HepG2 (cell line): ENCODE results near the gene GSS. TPM values are rescaled to one million over a fixed set of nuclear protein-coding genes. Genes with fewer than 3 reads are reported as not detected.
A peak's percentile ranks its signal among the peaks of the same experiment; 100 is the strongest.

Source experiments
- ARID4A ChIP-seq: sonication (generic); formaldehyde crosslinking; IDR thresholded peaks from 2 replicates; pipeline ENCODE4 v1.5.0; 2020; ENCODE audit warnings: mild to moderate bottlenecking, missing genetic modification reagents, borderline replicate concordance
- ATF7-NPFF ChIP-seq: sonication (generic); formaldehyde crosslinking; IDR thresholded peaks from 2 replicates; pipeline ENCODE4 v1.8.1; 2023; ENCODE audit warnings: mild to moderate bottlenecking, low read depth, missing genetic modification reagents, moderate library complexity
- EEA1 ChIP-seq: sonication (generic); formaldehyde crosslinking; IDR thresholded peaks from 2 replicates; pipeline ENCODE4 v1.5.1; 2020; ENCODE audit warnings: mild to moderate bottlenecking, missing genetic modification reagents, borderline replicate concordance
- FUBP1 ChIP-seq: sonication (generic); formaldehyde crosslinking; IDR thresholded peaks from 2 replicates; pipeline ENCODE4 v1.5.1; 2020; ENCODE audit warnings: missing genetic modification reagents, mild to moderate bottlenecking, borderline replicate concordance
- HOXA7 ChIP-seq: sonication (generic); formaldehyde crosslinking; IDR thresholded peaks from 2 replicates; pipeline ENCODE4 v1.8.1; 2022; ENCODE audit warnings: mild to moderate bottlenecking, missing genetic modification reagents, moderate library complexity
- RXRB ChIP-seq: IDR thresholded peaks from 2 replicates; pipeline ENCODE4 v1.6.1; 2016; ENCODE audit warnings: borderline replicate concordance, missing genetic modification reagents, missing compliant biosample characterization
- SALL2 ChIP-seq: sonication (generic); formaldehyde crosslinking; IDR thresholded peaks from 2 replicates; pipeline ENCODE4 v1.8.1; 2023; ENCODE audit warnings: mild to moderate bottlenecking, missing genetic modification reagents, inconsistent platforms
- ZNF687 ChIP-seq: sonication (generic); formaldehyde crosslinking; IDR thresholded peaks from 2 replicates; pipeline ENCODE4 v1.5.1; 2020; ENCODE audit warnings: mild to moderate bottlenecking, missing genetic modification reagents, moderate library complexity
- polyA plus RNA-seq, 8 experiments: library from polyadenylated mRNA; depleted of rRNA in 3 of 8; stranded (reverse) in 7 of 8; unstranded in 1 of 8; fragments of >200 nt; fragmentation: Illumina TruSeq in 4 of 8; extraction: Trizol in 4 of 8; gene quantifications; 2 replicates each; pipeline versions ENCODE4 v1.2.1 to v1.2.3, GENCODE V29; 2011 to 2016; ENCODE audit warnings: low read depth in 4 of 8, missing spikeins in 1 of 8, mixed read lengths in 1 of 8; ENCODE audit not compliant: insufficient read depth in 1 of 8
- total RNA-seq, 5 experiments: library from RNA; depleted of rRNA; stranded (reverse); fragments of >200 nt; fragmentation: Illumina TruSeq; extraction: Trizol; gene quantifications; 2 replicates each; pipeline ENCODE4 v1.2.3, GENCODE V29; 2016; ENCODE audit warnings: low read depth in 1 of 5

The GSS gene
- total and polyA plus RNA-seq, 2 of the 13 experiments (the other 11 are each of a cell fraction or from before 2014, with no cell fraction given) = 80.1 to 102 TPM

- 0 out of 2 replicates have a peak, but pooled peaks have one; percentile 67 for TF ChIP-seq FUBP1 (CRISPR knock-in tag)
- TF ChIP-seq SALL2 (CRISPR knock-in tag) = peak; percentile 47; the same call in 1 of the 2 replicates
- TF ChIP-seq HOXA7 (CRISPR knock-in tag) = peak; percentile 67; the same call in 1 of the 2 replicates
- peak; percentile 34; the same call in 1 of the 2 replicates for TF ChIP-seq ZNF687 (CRISPR knock-in tag)
- TF ChIP-seq ATF7-NPFF = 0 out of 2 replicates have a peak, but pooled peaks have one; percentile 27
- TF ChIP-seq EEA1 (CRISPR knock-in tag) = 0 out of 2 replicates have a peak, but pooled peaks have one; percentile 5
- TF ChIP-seq RXRB (CRISPR knock-in tag) = 0 out of 2 replicates have a peak, but pooled peaks have one; percentile 41
- peak; percentile 7; the same call in 1 of the 2 replicates for TF ChIP-seq ARID4A (CRISPR knock-in tag)
These were observed 31.9 kb upstream of the GSS start (continued) for GRCh38 chr20:34987288-34988190.
